Thoracic aorta (tissue), 2 donors: ENCODE measurements around the gene BEGAIN. TPM values are rescaled to one million over a fixed set of nuclear protein-coding genes. Genes with fewer than 3 reads are reported as not detected.

ENCODE experiments used
- ATAC-seq: fragments of 150-250 bp; one replicate; pipeline ENCODE4 v1.8.0; 2017; ENCODE audit warnings: low read depth; ENCODE audit not compliant: insufficient number of reproducible peaks, low FRiP score
- DNase-seq: peaks from one replicate; pipeline ENCODE4 v3.0.0-alpha.2; 2020; ENCODE audit warnings: low spot score
- H3K27ac ChIP-seq, 2 donors: fragments of 200-600 bp; sonication (generic); 1 replicate in 1 of 2; 2 replicates in 1 of 2; pipeline ENCODE4 v1.5.1; 2016; ENCODE audit warnings: mild to moderate bottlenecking in 2 of 2, moderate library complexity in 2 of 2
- H3K27me3 ChIP-seq: fragments of 200-600 bp; sonication (generic); replicated peaks from 2 replicates; pipeline ENCODE4 v1.6.0; 2016; ENCODE audit warnings: mild to moderate bottlenecking; ENCODE audit not compliant: insufficient read depth
- H3K36me3 ChIP-seq: fragments of 200-600 bp; sonication (generic); one replicate; pipeline ENCODE4 v1.5.1; 2016
- H3K4me1 ChIP-seq, 2 donors: fragments of 200-600 bp; sonication (generic); 1 replicate in 1 of 2; 2 replicates in 1 of 2; pipeline versions ENCODE4 v1.5.1 to v1.6.0; 2016; ENCODE audit warnings: low read depth in 2 of 2, mild to moderate bottlenecking in 1 of 2; ENCODE audit not compliant: control insufficient read depth in 1 of 2
- H3K4me3 ChIP-seq: fragments of 200-600 bp; sonication (generic); 2 replicates; pipeline ENCODE4 v1.5.1; 2016; ENCODE audit warnings: mild to moderate bottlenecking
- H3K9me3 ChIP-seq: fragments of 200-600 bp; sonication (generic); 2 replicates; pipeline ENCODE4 v1.5.1; 2016
- CTCF ChIP-seq: fragments of 200-600 bp; sonication (generic); IDR thresholded peaks from one replicate; pipeline ENCODE4 v1.5.1; 2019; ENCODE audit warnings: antibody characterized with exemption
- total RNA-seq, 2 donors: library from RNA; depleted of rRNA; stranded (reverse); fragments of >200 nt; gene quantifications; one replicate each; pipeline versions ENCODE4 v1.1.0 to v1.2.3, GENCODE V29; 2016

The BEGAIN gene
- total RNA-seq, 2 donors from 2014 or later = 0.27 to 0.85 TPM

GRCh38 chr14:100610511-100611217 lies 23.4 kb upstream of the BEGAIN start:
- no peak for ATAC-seq
- TF ChIP-seq CTCF = no peak
- H3K4me1 ChIP-seq = no peaks in the 10 kb centered on the region
- H3K9me3 ChIP-seq = no peaks in the 10 kb centered on the region
- no peaks in the 10 kb centered on the region for H3K27me3 ChIP-seq
- no peak for DNase-seq
- no peak overlapping the region for H3K27ac ChIP-seq
- H3K36me3 ChIP-seq = no peaks in the 10 kb centered on the region
- no peak overlapping the region for H3K4me3 ChIP-seq

- no peak for DNase-seq
These were observed 22.7 kb upstream of the BEGAIN start for GRCh38 chr14:100609941-100610391.

GRCh38 chr14:100609331-100609870 lies 22.2 kb upstream of the BEGAIN start:
- H3K27ac ChIP-seq = no peak overlapping the region
- DNase-seq = no peak
- H3K9me3 ChIP-seq = no peaks in the 10 kb centered on the region
- H3K4me3 ChIP-seq = no peak overlapping the region
- ATAC-seq = no peak
- no peaks in the 10 kb centered on the region for H3K36me3 ChIP-seq
- H3K4me1 ChIP-seq = no peaks in the 10 kb centered on the region
- TF ChIP-seq CTCF = no peak
- no peaks in the 10 kb centered on the region for H3K27me3 ChIP-seq

More at GRCh38 chr14:100609941-100610391, 22.7 kb upstream of the BEGAIN start:
- Histone ChIP-seq H3K36me3 (no peaks in the 10 kb centered on the region), H3K9me3 (no peaks in the 10 kb centered on the region), H3K27ac (no peak overlapping the region), H3K4me1 (no peaks in the 10 kb centered on the region), H3K4me3 (no peak overlapping the region), H3K27me3 (no peaks in the 10 kb centered on the region)
- TF ChIP-seq CTCF = no peak
- no peak for ATAC-seq

GRCh38 chr14:100608586-100609330 lies 21.5 kb upstream of the BEGAIN start:
- no peak overlapping the region for H3K27ac ChIP-seq
- no peaks in the 10 kb centered on the region for H3K9me3 ChIP-seq
- ATAC-seq (no peak), DNase-seq (no peak)
- TF ChIP-seq CTCF = no peak
- H3K4me3 ChIP-seq = no peak overlapping the region
- H3K4me1 ChIP-seq = no peaks in the 10 kb centered on the region
- no peaks in the 10 kb centered on the region for H3K36me3 ChIP-seq
- no peaks in the 10 kb centered on the region for H3K27me3 ChIP-seq

GRCh38 chr14:100608064-100608463 lies 20.8 kb upstream of the BEGAIN start:
- DNase-seq = no peak
- Histone ChIP-seq H3K36me3 (no peaks in the 10 kb centered on the region), H3K4me3 (no peak overlapping the region), H3K9me3 (no peaks in the 10 kb centered on the region), H3K27ac (no peak overlapping the region), H3K4me1 (no peaks in the 10 kb centered on the region), H3K27me3 (no peaks in the 10 kb centered on the region)
- ATAC-seq = no peak
- no peak for TF ChIP-seq CTCF
